OCI-LY7 (cell line): ENCODE measurements around the gene DTNB.

ENCODE experiments used
- CTCF ChIP-seq: fragments of 200-600 bp; sonication (generic); conservative IDR thresholded peaks from 2 replicates; pipeline ENCODE4 v1.5.1; 2014; ENCODE audit warnings: mild to moderate bottlenecking, antibody characterized with exemption, low read length, moderate library complexity, mixed read lengths
- EZH2phosphoT487 ChIP-seq: fragments of 200-600 bp; sonication (generic); IDR thresholded peaks from 2 replicates; pipeline ENCODE4 v1.6.1; 2018; ENCODE audit warnings: low read depth, borderline replicate concordance, mild to moderate bottlenecking, mixed run types, antibody characterized with exemption, low read length, moderate library complexity, mixed read lengths

DNA sequence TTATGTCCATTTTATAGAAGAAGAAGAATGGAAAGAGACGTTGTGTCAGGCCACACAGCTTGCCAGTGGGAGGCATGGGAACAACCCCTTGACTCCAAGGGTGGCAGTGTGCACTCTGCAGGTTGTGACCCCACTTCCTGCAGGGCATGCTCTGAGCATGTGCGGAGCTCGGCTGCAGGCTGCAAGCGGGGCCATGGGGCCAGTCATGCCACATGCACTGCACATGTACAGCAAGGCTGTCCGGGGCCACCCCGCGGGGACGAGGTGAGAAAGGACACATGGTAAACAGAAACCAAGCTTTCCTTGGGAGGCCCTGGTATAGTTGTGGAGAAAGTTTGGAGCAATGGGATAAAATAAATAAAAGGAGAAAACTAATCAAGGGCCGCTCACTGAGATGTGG lies 284.2 kb downstream of the DTNB start:
- TF ChIP-seq CTCF, result no peak
- TF ChIP-seq EZH2phosphoT487, result no peak
